ENCODE data around the gene RUFY1.
A peak's percentile ranks its signal among the peaks of the same experiment; 100 is the strongest.
"Not testable (repeated sequence)": the region's sequence is repeated elsewhere in the genome, so short reads cannot be mapped to it uniquely, and the experiment has no call there.

The RUFY1 gene

GRCh38 chr5:179533024-179533423, 17.3 kb upstream of the RUFY1 start:
- FAIRE-seq (no peak), DNase-seq (ENCODE audit: extremely low spot score, insufficient read length, low read depth) (no peak)

GRCh38 chr5:179533907-179534306, 16.4 kb upstream of the RUFY1 start:
- DNase-seq (ENCODE audit: extremely low spot score, insufficient read length, low read depth), result no peak
- peak; percentile 69 for FAIRE-seq

DNA sequence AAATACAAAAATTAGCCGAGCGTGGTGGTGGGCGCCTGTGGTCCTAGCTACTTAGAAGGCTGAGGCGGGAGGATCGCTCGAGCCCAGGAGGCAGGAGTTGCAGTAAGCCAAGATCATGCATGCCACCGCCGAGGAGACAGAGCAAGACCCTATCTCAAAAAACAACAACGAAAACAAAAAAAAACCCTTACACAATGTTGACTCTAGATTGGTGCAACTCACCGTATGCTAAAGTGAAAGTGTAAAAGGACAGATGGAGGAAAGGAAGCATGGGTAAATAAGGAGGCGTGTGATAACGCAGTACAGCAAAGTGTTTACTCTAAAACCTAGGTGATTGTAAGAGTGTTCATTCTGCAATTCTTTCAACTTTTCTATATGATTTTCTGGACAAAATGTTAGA, 15.9 kb upstream of the RUFY1 start:
- DNase-seq (ENCODE audit: extremely low spot score, insufficient read length, low read depth) (no peak), FAIRE-seq (peak; percentile 67)

DNA sequence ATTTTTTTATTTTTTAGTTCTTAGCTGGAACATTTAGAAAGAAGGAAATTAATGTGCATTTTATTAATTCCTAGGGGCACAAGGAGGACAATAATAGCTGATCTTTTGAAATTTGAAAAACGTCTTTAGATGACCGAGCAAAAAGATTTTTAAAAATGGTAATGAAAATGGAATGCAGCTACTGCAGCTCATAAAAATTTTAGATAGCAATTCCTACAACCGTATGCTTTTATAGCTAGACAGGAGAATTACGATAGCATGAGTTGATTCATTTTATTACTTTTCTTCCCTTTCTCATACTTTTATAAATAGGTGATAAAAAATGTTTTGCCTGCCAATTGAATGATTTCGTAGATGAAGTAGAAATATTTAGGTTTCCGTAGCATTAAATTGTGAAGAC, 13.7 kb upstream of the RUFY1 start:
- FAIRE-seq (no peak), DNase-seq (ENCODE audit: extremely low spot score, insufficient read length, low read depth) (no peak)

GRCh38 chr5:179542170-179542569, 8.2 kb upstream of the RUFY1 start:
- DNase-seq (ENCODE audit: extremely low spot score, insufficient read length, low read depth) (no peak), FAIRE-seq (no peak)

DNA sequence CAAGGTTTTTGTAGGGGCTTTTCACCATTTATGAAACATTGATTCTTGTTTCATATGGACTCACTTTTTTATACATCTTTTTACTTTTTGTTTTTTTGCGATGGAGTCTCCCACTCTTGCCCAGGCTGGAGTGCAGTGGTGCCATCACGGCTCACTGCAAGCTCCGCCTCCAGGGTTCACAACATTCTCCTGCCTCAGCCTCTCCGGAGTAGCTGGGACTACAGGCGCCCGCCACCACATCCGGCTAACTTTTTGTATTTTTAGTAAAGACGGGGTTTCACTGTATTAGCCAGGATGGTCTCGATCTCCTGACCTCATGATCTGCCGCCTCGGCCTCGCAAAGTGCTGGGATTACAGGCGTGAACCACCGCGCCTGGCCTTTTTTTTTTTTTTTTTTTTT, 7.1 kb upstream of the RUFY1 start:
- not testable (repeated sequence) for DNase-seq (ENCODE audit: extremely low spot score, insufficient read length, low read depth); FAIRE-seq

DNA sequence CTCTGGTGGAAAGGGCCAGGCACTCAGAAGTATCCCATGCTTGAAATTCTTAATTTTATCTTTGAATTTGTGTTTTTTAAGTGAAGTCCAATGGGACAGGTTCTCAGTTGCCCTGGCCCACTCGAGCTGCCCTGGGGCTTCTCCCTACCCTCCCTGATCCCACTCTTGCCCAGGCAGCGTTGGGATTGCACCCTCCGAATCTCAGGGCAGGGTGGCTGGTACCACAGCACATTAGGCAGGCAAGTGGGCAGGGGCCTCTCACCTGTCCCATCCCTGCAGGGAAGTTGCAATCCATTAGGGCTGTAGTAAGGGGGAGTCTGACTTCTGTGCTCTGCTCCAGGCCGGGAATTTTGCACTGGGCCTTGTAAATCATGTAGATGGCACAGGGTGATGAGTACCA, 2.7 kb downstream of the RUFY1 start:
- DNase-seq (ENCODE audit: extremely low spot score, insufficient read length, low read depth) (no peak), FAIRE-seq (no peak)

DNA sequence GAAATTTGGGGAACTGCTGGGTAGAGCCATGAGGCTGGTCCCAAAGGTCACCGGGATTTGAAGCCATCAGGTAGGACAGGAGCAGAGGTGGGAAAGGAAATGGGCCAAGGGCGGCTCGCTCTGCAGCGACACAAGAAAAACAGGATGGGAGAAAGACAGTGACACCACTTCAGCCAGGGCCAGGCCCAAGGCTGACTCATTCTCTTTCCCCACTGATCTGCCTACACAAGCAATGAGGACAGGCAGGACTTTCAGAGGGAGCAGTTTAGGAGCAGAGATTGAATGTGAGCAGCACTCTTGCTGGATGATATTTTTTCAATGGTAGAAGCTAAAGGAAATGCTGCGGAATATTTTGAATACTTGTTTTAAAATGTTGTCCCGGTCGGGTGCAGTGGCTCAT, 3.5 kb downstream of the RUFY1 start:
- DNase-seq (ENCODE audit: extremely low spot score, insufficient read length, low read depth), result no peak
- no peak for FAIRE-seq

DNA sequence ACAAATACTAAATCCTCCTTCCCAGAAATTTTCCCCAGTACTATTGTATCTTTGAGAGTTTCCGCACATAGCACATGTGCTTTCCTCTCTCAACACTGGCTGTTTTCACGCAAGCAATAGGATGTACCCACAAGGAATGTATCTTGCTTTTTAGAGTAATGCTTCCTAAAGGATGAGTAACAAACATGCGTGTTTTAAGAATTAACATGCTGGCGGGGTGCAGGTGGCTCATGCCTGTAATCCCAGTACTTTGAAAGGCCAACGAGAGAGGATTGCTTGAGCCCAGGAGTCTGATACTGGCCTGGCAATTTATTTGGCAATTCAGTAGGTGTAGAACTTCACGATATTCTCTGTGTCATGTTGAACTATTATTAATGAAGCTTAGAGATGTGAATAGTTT, 4.6 kb downstream of the RUFY1 start:
- no peak for FAIRE-seq
- no peak for DNase-seq (ENCODE audit: extremely low spot score, insufficient read length, low read depth)

DNA sequence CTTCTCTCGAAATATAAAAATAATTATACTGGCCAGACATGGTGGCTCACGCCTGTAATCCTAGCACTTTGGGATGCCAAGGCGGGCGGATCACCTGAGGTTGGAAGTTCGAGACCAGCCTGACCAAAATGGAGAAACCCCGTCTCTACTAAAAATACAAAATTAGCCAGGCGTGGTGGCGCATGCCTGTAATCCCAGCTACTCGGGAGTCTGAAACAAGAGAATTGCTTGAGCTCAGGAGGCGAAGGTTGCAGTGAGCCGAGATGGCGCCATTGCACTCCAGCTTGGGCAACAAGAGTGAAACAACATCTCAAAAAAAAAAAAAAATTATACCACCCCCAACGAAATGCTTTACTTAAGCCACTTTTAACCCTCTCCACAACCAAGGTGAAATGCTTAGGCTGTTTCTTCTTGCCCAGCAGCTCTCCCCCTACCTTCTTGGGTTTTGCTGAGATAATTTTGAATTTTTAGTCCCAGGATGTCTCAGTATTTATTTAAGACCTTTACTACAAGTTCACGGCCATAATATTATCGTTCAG, 8.0 kb downstream of the RUFY1 start:
- DNase-seq (ENCODE audit: extremely low spot score, insufficient read length, low read depth), result not testable (repeated sequence)

GRCh38 chr5:179558932-179559283, 8.6 kb downstream of the RUFY1 start:
- FAIRE-seq (no peak), DNase-seq (ENCODE audit: extremely low spot score, insufficient read length, low read depth) (no peak)

More for the DNA sequence above, 8.0 kb downstream of the RUFY1 start:
- FAIRE-seq, result not testable (repeated sequence)

GRCh38 chr5:179559284-179560252, 9.2 kb downstream of the RUFY1 start:
- DNase-seq (ENCODE audit: extremely low spot score, insufficient read length, low read depth) (peak; percentile 95), FAIRE-seq (peak; percentile 98)

DNA sequence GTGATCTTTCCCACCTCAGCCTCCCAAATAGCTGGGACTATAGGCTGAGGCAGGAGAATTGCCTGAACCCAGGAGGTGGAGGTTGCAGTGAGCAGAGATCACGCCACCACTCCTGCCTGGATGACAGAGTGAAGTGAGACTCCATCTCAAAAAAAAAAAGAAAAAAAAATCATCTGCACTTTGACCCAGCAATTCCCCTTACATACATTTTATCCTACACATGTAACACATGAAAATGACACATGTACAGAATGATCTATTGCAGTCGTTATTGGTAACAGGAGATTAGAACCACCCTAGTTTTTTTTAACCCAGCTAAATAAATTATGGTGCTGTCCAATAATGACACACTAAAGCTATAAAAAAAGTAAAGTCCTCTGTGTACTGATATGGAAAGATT, 14.2 kb downstream of the RUFY1 start:
- no peak for FAIRE-seq
- no peak for DNase-seq (ENCODE audit: extremely low spot score, insufficient read length, low read depth)

DNA sequence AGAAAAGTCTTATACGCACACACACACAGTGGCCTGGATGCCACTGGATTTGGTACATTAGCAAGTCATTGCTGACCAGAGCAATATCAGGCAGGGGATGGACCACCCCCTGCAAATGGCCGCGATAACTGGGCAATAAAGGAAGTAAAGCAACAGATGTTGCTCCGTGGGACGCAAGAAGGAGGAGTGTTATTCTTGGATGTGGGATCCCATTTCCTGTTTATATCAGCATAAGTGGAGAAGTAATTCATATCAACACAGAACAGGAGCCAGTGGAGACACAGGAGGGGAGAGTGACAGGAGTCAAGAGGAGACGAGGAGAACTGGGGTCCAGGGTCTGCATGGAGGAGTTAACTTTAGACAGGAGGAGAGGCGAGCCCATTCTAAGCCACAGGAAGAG, 18.4 kb downstream of the RUFY1 start:
- DNase-seq (ENCODE audit: extremely low spot score, insufficient read length, low read depth), result no peak
- FAIRE-seq, result no peak

DNA sequence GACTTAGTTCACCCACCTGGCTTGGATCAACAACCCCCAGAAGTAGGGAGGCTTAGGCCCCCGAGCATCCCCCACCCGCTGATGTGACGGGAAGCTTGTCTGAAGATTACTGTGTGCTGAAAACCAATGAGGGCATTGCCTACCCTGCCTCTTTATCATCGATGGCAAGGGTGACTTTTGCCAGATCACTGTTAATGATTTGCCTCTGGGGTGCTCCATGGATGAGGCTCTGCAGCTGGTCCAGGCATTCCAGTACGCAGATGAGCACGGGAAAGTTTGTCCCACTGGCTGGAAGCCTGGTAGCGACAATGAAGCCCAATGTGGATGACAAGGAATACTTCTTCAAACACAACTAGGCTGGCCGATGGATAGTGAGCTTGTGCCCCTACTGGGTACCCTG, 22.0 kb downstream of the RUFY1 start:
- FAIRE-seq (no peak), DNase-seq (ENCODE audit: extremely low spot score, insufficient read length, low read depth) (no peak)

- DNase-seq (ENCODE audit: extremely low spot score, insufficient read length, low read depth) (no peak), FAIRE-seq (no peak)
Observed at GRCh38 chr5:179577286-179577960, 27.1 kb downstream of the RUFY1 start.

DNA sequence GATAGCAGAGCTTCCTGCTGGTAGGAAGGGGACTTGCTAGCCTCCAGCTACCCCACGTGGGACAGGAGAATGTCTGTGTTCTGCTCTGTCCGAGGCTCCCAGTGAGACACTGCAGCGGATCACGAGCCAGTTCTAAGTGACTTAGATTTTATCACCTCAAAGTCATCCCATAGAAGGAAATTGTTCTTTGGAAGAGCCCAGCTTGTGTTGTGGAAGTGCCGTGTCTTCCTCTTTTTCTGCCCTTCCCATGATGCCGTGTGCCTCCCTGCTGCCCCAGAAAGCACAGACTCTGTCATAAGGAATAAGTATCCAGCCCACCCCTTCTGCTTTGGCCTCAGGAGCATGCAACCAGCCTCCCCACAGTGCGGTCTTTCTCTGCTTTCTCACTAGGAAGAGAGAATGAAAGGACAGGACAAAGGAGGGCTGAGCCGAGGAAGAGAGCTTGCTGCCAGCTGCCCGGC, 35.6 kb downstream of the RUFY1 start:
- FAIRE-seq, result no peak

DNA sequence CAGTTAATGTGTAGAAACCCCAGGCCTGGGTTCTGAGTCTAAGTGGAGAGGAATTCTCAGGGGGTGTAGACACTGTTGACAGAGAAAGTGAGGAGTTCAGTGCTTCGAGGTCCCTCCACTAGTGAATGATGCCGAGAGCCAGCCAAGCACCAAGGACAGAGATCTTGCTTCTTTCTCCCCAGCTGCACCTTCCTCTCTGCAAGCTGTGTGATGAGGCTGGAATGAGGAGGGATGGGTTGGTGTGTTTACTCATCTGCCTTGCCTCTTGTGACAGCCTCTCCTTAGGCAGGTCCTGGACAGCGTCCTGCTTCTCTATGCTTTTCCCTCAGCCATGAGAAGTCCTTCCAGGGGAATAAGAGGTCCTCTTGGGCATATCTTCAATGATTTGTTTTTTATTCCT, 37.8 kb downstream of the RUFY1 start:
- FAIRE-seq, result no peak
- DNase-seq (ENCODE audit: extremely low spot score, insufficient read length, low read depth), result no peak

More for the DNA sequence above, 35.6 kb downstream of the RUFY1 start:
- no peak for DNase-seq (ENCODE audit: extremely low spot score, insufficient read length, low read depth)

GRCh38 chr5:179595916-179596315, 45.6 kb downstream of the RUFY1 start:
- DNase-seq (ENCODE audit: extremely low spot score, insufficient read length, low read depth) (no peak), FAIRE-seq (no peak)

- DNase-seq (ENCODE audit: extremely low spot score, insufficient read length, low read depth), result no peak
- no peak for FAIRE-seq
Observed at GRCh38 chr5:179596421-179596820, 46.1 kb downstream of the RUFY1 start.

DNA sequence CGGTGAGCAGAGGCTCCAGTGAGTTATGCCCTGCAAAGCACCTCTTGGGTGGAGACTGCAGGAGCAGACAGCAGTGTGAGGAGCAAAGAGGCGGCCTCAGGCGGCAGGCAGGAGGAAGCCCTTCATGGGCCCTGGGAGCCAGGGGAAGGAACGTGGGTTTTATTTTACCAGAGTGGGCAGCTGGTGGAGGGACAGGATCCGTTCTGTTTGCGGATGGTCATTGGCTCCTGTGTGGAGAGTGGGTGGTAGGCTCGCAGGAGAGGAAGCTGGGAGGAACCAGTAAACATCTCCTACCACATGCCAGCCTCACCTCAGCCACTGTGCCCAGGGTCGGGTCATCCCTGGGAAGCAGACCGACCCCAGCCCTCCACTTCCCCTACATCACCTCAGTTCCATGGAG, 48.7 kb downstream of the RUFY1 start:
- no peak for FAIRE-seq

More for the DNA sequence above, 48.7 kb downstream of the RUFY1 start:
- DNase-seq (ENCODE audit: extremely low spot score, insufficient read length, low read depth), result no peak
